ENCODE data around the gene ELOVL4. TPM values are rescaled to one million over a fixed set of nuclear protein-coding genes. Genes with fewer than 3 reads are reported as not detected.

The ELOVL4 gene
- total and polyA plus RNA-seq, 3 donors from 2014 or later, result 8.8 to 10.6 (median 9.1) TPM

DNA sequence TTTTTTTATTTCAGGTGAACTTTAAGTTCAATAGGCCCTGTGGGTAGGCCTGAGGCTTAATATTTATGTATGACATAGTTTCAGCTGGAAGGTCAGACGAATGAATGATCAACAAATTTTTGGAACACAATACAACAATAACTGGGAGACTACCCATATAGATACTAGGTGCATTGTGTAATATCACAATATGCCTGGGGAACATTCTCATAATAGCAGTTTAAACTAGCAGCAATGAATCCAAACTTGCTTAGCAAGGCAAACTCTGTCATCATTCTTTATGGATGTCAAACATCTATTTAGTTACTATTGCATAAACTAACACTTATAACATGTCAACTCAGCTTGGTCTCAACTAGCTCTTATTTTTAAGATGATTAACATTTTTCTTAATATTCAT is 49.3 kb downstream of the ELOVL4 start:
- no peak overlapping the region for H3K4me3 ChIP-seq
- 86% methylated on average over 1 of the region's 1 CpG for WGBS, 2 donors
- no peak overlapping the region for H3K27ac ChIP-seq
- DNase-seq, result no peak
- no peaks in the 10 kb centered on the region for H3K9me3 ChIP-seq
- intact Hi-C loops (cut with DNase I; ENCODE audit: low total_unique reads), result no loop called here
- no peaks in the 10 kb centered on the region for H3K36me3 ChIP-seq (ENCODE audit: low read depth, missing control alignments)
- no peaks in the 10 kb centered on the region for H3K4me1 ChIP-seq
- TF ChIP-seq, protein P1, sequence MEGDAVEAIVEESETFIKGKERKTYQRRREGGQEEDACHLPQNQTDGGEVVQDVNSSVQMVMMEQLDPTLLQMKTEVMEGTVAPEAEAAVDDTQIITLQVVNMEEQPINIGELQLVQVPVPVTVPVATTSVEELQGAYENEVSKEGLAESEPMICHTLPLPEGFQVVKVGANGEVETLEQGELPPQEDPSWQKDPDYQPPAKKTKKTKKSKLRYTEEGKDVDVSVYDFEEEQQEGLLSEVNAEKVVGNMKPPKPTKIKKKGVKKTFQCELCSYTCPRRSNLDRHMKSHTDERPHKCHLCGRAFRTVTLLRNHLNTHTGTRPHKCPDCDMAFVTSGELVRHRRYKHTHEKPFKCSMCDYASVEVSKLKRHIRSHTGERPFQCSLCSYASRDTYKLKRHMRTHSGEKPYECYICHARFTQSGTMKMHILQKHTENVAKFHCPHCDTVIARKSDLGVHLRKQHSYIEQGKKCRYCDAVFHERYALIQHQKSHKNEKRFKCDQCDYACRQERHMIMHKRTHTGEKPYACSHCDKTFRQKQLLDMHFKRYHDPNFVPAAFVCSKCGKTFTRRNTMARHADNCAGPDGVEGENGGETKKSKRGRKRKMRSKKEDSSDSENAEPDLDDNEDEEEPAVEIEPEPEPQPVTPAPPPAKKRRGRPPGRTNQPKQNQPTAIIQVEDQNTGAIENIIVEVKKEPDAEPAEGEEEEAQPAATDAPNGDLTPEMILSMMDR (IDR thresholded peaks at IDR 0.05), result no peak
- no peak for TF ChIP-seq POLR2A (IDR thresholded peaks at IDR 0.05)
- H3K27me3 ChIP-seq, result no peaks in the 10 kb centered on the region

DNA sequence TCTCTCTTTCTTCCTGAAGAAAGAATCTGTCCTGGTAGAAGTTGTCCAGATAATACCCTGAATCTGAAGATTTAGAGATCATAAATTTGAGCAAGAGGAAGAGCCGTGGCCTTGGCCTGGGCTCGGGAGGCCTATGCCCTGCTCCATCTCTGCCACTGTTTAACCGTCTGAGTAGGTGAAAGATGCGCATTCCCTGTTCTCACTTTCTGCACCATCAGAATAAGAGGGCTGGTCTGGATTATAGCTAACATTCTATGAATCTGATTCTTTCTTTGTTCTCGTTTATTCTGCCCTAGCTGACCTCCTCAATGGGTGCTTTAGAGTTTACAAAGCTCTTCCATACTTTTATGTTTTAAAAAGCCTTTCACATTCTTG is 51.3 kb downstream of the ELOVL4 start:
- Histone ChIP-seq H3K4me3 (no peak overlapping the region), H3K36me3 (ENCODE audit: low read depth, missing control alignments) (no peaks in the 10 kb centered on the region), H3K9me3 (no peaks in the 10 kb centered on the region), H3K27ac (no peak overlapping the region), H3K27me3 (no peaks in the 10 kb centered on the region), H3K4me1 (no peaks in the 10 kb centered on the region)
- 61 to 65% methylated on average over 5 of the region's 5 CpGs for WGBS, 2 donors
- no peak for DNase-seq
- TF ChIP-seq, protein P1 (IDR thresholded peaks at IDR 0.05), result no peak
- no peak for TF ChIP-seq POLR2A (IDR thresholded peaks at IDR 0.05)
- intact Hi-C loops (cut with DNase I; ENCODE audit: low total_unique reads), result no loop called here

DNA sequence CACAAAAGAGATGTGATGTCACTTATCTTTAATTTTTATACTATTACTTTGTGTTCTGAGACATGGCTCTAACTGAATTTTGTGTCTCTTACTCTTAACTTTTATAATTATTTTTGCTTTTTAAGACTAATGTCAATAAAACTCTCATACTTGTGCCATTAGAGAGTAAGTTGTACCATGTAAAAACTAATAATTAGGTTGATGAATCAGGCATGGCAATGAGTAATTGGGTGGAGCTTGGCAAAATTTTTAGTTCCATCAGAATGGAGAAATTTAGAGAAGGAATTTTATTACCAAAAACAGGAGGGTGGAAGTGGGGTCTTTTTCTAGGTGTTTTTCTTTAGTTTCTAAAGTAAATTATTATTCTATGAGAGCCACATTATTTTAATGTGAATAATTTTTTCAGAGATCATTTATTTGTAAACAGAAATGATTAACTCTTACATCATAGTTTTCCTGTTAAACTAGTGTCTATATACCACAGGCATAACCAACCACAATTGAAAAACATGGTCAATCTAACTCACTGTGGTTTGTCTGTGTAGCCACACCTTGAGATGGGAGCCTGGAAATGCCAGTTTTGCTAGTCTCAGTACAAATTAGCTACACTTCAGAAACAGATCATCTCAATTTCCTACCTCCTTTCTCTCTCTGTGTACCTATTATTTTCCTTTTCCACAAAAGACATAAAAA is 51.8 kb downstream of the ELOVL4 start:
- Histone ChIP-seq H3K4me1 (no peaks in the 10 kb centered on the region), H3K27ac (no peak overlapping the region), H3K27me3 (no peaks in the 10 kb centered on the region), H3K9me3 (no peaks in the 10 kb centered on the region), H3K4me3 (no peak overlapping the region), H3K36me3 (ENCODE audit: low read depth, missing control alignments) (no peaks in the 10 kb centered on the region)
- TF ChIP-seq, protein P1 (IDR thresholded peaks at IDR 0.05), result no peak
- no peak for TF ChIP-seq POLR2A (IDR thresholded peaks at IDR 0.05)
- no peak for DNase-seq
- intact Hi-C loops (cut with DNase I; ENCODE audit: low total_unique reads), result no loop called here

DNA sequence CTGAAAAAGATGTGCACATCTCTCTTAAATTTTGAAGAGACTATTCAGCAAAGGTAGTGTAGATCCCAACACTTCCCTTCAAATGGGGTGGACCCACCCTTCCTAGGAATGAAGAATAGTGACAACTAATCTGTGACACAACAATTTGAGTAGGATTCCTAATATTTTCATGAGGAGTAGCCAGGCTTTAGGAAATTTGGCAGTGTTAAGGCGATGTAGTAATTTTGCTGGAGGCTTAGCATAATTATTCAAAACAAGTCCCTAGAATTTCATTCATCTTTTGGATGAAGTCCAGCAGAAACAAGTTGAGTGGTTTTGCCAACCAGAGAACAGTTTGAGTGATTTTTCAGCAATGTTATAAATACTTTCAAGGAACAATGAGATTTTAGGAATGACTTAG is 52.4 kb downstream of the ELOVL4 start:
- no peak for DNase-seq
- TF ChIP-seq, protein P1 (IDR thresholded peaks at IDR 0.05), result no peak
- no peak for TF ChIP-seq POLR2A (IDR thresholded peaks at IDR 0.05)
- no peaks in the 10 kb centered on the region for H3K4me1 ChIP-seq
- intact Hi-C loops (cut with DNase I; ENCODE audit: low total_unique reads), result no loop called here
- H3K4me3 ChIP-seq, result no peak overlapping the region
- WGBS, 2 donors, result 67 to 77% methylated on average over 1 of the region's 1 CpG
- no peak overlapping the region for H3K27ac ChIP-seq
- no peaks in the 10 kb centered on the region for H3K36me3 ChIP-seq (ENCODE audit: low read depth, missing control alignments)
- no peaks in the 10 kb centered on the region for H3K9me3 ChIP-seq
- no peaks in the 10 kb centered on the region for H3K27me3 ChIP-seq

DNA sequence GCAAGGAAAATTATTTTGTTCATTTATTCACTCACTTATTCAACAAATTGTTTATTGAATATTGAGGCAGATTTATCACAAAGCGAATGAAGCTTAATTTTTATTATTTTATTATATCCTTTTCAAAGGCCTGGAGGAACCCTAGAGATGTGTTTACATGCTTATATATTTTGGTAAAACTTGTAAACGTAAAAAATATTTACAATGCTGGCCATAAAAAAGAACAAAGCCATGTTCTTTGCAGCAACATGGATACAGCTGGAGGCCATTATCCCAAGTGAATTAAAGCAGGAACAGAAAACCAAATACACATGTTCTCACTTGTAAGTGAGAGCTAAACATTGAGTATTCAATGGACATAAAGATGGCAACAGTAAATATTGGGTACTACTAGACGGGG is 58.8 kb downstream of the ELOVL4 start:
- no peak for DNase-seq
- H3K27me3 ChIP-seq, result no peaks in the 10 kb centered on the region
- no peak overlapping the region for H3K27ac ChIP-seq
- intact Hi-C loops (cut with DNase I; ENCODE audit: low total_unique reads), result no loop called here
- no peaks in the 10 kb centered on the region for H3K36me3 ChIP-seq (ENCODE audit: low read depth, missing control alignments)
- TF ChIP-seq, protein P1 (IDR thresholded peaks at IDR 0.05), result no peak
- no peak for TF ChIP-seq POLR2A (IDR thresholded peaks at IDR 0.05)
- no peak overlapping the region for H3K4me3 ChIP-seq
- WGBS, 2 donors, result 60% methylated on average over 3 of the region's 3 CpGs
- no peaks in the 10 kb centered on the region for H3K9me3 ChIP-seq
- no peaks in the 10 kb centered on the region for H3K4me1 ChIP-seq
